HUES64 (cell line): ENCODE results near the gene INTS6. TPM values are rescaled to one million over a fixed set of nuclear protein-coding genes. Genes with fewer than 3 reads are reported as not detected.

ENCODE experiments used
- H3K27ac ChIP-seq: 2 replicates; pipeline ENCODE4 v1.7.0; 2013; ENCODE audit warnings: low read depth, low read length, inconsistent platforms
- H3K27me3 ChIP-seq: 2 replicates; pipeline ENCODE4 v1.6.1; 2013; ENCODE audit warnings: mild to moderate bottlenecking, low read length; ENCODE audit not compliant: insufficient read depth
- H3K36me3 ChIP-seq: 2 replicates; pipeline ENCODE4 v1.6.1; 2013; ENCODE audit warnings: mild to moderate bottlenecking, low read length; ENCODE audit not compliant: insufficient read depth
- H3K4me1 ChIP-seq: 2 replicates; pipeline ENCODE4 v1.6.1; 2013; ENCODE audit warnings: mild to moderate bottlenecking, low read length, moderate library complexity; ENCODE audit not compliant: insufficient read depth
- H3K4me3 ChIP-seq: 2 replicates; pipeline ENCODE4 v1.5.1; 2013; ENCODE audit warnings: mild to moderate bottlenecking, low read length, moderate library complexity
- H3K9ac ChIP-seq: 2 replicates; pipeline ENCODE4 v1.6.1; 2013; ENCODE audit warnings: mild to moderate bottlenecking, low read depth, low read length
- H3K9me3 ChIP-seq: 2 replicates; pipeline ENCODE4 v1.6.1; 2013; ENCODE audit warnings: low read depth, low read length; ENCODE audit not compliant: insufficient read depth
- WGBS: fragments of 150-250, 120-280 bp; methylation state at CpG from one replicate; pipeline ENCODE4 v1.1.7; 2013; ENCODE audit warnings: missing lambda C conversion rate; 5-methylcytosine and 5-hydroxymethylcytosine counted together
- polyA plus RNA-seq, 2 experiments: library from polyadenylated mRNA; stranded (reverse); fragments of 50-300 nt; gene quantifications; one replicate each; pipeline ENCODE4 v1.2.3, GENCODE V29; 2013

INTS6 gene, protein sequence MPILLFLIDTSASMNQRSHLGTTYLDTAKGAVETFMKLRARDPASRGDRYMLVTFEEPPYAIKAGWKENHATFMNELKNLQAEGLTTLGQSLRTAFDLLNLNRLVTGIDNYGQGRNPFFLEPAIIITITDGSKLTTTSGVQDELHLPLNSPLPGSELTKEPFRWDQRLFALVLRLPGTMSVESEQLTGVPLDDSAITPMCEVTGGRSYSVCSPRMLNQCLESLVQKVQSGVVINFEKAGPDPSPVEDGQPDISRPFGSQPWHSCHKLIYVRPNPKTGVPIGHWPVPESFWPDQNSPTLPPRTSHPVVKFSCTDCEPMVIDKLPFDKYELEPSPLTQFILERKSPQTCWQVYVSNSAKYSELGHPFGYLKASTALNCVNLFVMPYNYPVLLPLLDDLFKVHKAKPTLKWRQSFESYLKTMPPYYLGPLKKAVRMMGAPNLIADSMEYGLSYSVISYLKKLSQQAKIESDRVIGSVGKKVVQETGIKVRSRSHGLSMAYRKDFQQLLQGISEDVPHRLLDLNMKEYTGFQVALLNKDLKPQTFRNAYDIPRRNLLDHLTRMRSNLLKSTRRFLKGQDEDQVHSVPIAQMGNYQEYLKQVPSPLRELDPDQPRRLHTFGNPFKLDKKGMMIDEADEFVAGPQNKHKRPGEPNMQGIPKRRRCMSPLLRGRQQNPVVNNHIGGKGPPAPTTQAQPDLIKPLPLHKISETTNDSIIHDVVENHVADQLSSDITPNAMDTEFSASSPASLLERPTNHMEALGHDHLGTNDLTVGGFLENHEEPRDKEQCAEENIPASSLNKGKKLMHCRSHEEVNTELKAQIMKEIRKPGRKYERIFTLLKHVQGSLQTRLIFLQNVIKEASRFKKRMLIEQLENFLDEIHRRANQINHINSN
- polyA plus RNA-seq (2013, experiment 1 of 2) = 23.4 TPM
- polyA plus RNA-seq (2013, experiment 2 of 2) = 17.5 TPM

DNA sequence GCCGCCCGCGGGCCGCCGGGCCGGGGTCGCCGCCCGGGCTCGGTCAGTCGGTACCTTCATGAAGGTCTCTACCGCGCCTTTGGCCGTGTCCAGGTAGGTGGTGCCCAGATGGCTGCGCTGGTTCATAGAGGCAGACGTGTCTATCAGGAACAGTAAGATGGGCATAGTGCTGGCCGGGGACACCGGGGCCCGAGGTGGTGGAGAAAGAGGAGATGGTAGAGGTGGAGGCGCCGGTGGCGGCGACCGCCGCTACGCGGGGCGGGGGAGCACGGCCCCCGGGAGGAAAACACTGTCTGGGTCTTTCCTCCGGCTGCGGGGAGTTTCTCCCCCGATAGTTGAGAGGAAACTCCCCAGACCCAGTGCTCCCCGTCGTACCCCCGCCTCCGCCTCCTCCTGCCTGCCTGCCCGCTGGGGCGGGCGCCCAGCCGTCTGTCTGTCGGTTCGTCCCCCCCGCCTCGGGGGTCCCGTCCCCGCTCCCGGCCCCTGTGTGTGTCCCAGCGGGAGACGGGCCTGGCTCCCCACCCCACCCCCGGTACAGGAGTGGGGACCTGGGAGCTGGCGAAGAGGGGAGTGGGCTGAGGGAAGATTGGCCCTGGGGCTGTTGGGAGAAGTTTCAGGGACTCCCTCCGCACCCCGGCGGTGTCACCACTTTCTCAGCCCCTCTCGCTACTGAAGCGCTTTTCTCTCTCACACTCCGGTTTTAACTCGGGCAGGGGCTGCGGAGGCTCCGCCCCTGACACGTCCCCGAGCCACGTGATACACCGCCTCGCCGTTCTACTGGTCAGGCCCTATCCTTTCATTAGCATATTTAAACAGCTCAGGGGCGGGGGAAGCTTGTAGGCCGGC lies at the start of gene INTS6:
INTS6 (minus strand) TSS at position 676 of the 846 bp plus-strand sequence; CDS start at position 165, 511 bp downstream.
- WGBS = under 1% methylated on average over 68 of the region's 69 CpGs
- Histone ChIP-seq H3K9me3 (peaks cover 20% of the 10 kb centered on the region), H3K9ac (peak within 1 kb of the TSS; percentile 92), H3K36me3 (peaks cover 53% of the 10 kb centered on the region), H3K27me3 (no peaks in the 10 kb centered on the region), H3K4me1 (peaks cover 12% of the 10 kb centered on the region), H3K4me3 (peak within 1 kb of the TSS; percentile 94), H3K27ac (peak within 1 kb of the TSS; percentile 96)

DNA sequence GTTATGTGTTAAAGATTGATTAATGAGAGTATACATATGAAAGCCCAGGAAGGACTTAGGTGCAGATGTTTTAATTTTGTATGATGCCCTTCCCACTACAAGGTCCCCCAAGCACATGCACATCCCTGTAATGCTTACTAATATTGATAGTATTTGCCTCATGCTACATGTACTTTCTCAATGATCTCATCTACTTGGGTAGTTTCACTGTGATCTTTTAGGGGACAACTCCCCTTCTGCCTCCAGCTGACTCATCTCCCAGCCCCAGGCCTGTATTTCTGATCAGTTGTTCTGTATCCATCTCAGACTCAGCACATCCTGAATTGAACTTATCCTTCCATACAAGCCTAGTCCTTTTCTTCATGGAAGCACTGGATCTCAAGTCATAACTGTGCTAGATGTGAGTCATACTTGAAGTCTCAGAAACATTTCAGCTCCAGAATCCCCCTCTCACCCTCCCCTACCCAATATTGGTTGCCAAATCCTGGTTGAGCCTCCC lies 49.4 kb upstream of the INTS6 start:
- Histone ChIP-seq H3K36me3 (no peaks in the 10 kb centered on the region), H3K4me1 (no peaks in the 10 kb centered on the region), H3K9me3 (no peaks in the 10 kb centered on the region), H3K27me3 (no peaks in the 10 kb centered on the region), H3K9ac (no peak overlapping the region), H3K4me3 (no peak overlapping the region), H3K27ac (no peak overlapping the region)

DNA sequence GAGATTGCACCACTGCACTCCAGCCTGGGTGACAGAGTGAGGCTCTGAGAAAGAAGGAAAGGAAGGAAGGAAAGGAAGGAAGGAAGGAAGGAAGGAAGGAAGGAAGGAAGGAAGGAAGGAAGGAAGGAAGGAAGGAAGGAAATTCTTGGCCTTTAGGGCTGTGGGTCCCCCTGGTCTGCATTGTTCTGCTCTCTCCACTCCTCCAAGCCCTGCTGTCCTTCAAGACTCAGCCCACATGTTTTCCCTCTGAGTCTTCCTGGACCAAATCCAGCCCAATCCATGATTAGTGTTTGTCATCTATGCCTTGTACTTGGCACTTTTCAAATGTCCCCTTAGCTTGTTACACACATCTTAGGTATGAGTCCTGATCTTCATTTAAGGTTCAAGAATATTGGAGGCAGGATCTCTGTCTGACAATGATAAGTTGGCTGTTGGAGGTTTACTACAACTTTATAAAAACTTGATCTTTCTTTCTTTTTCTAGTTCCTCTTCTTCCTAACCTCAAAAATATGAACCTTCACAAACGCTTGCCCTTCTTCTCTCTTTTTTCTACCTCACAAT lies 48.8 kb upstream of the INTS6 start:
- H3K4me1 ChIP-seq = no peaks in the 10 kb centered on the region
- no peak overlapping the region for H3K4me3 ChIP-seq
- no peaks in the 10 kb centered on the region for H3K27me3 ChIP-seq
- no peaks in the 10 kb centered on the region for H3K36me3 ChIP-seq
- H3K9me3 ChIP-seq = no peaks in the 10 kb centered on the region
- H3K27ac ChIP-seq = no peak overlapping the region
- no CpG with 5 or more reads among the region's 1 CpG for WGBS
- H3K9ac ChIP-seq = no peak overlapping the region

DNA sequence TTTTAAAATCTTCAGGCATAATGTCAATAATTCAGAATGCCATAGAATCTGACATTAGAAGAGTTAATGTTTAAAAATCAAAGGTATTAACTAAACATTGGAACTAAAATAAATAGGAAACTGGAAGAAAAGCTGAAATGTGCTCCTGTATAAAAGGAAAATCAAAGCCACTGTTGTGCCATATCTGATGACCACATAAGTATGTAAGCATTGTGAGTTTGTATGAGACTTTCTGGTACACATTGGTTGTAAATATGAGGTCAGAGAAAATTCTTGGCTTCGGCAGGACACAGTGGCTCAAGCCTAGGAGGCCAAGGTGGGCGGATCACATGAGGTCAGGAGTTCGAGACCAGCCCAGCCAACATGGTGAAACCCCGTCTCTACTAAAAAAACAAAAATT lies 48.3 kb upstream of the INTS6 start:
- no peaks in the 10 kb centered on the region for H3K9me3 ChIP-seq
- no peaks in the 10 kb centered on the region for H3K4me1 ChIP-seq
- WGBS = 96% methylated on average over 4 of the region's 4 CpGs
- no peak overlapping the region for H3K27ac ChIP-seq
- H3K9ac ChIP-seq = no peak overlapping the region
- H3K27me3 ChIP-seq = no peaks in the 10 kb centered on the region
- no peak overlapping the region for H3K4me3 ChIP-seq
- no peaks in the 10 kb centered on the region for H3K36me3 ChIP-seq

DNA sequence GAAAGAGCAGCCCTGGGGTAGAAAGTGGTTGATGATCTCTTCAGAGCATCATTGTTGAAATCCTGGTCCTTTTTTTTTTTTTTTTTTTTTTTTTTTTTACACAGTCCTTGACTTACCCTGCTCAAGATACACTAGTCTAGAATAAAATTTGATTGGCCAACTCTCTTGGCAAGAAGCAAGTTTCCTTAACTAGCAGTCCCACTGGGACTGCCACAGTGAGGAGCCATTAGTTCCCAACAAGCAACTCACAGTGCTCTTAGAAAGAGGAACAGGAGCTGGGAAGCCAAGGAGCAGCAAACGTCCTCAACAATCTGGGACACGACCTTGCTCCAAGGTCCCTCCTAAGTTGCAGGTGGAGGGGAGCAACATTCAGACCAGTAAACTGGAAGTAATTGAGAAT lies 47.9 kb upstream of the INTS6 start:
- 57% methylated on average over 2 of the region's 2 CpGs for WGBS
- no peak overlapping the region for H3K27ac ChIP-seq

DNA sequence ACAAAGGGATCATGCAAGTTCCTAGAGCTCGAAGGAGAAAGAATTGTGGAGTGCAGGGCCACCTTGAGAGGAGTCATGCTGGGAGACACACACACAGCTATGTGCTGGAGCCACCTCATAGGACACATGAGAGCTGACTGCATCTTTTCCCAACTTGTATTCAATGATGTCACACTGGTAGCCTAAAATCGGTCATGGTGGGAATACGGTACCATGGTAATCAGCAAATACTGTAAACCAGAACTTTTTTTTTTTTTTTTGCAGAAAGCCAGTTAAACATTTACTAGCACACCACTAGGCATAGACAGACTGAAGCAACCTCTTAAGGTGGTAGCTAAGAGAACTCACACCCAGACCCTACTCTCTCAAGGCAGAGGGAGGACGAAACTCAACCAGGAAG lies 47.0 kb upstream of the INTS6 start:
- H3K36me3 ChIP-seq = no peaks in the 10 kb centered on the region
- H3K4me1 ChIP-seq = no peaks in the 10 kb centered on the region
- no peak overlapping the region for H3K4me3 ChIP-seq

More for the DNA sequence above, 47.9 kb upstream of the INTS6 start:
- Histone ChIP-seq H3K4me3 (no peak overlapping the region), H3K9ac (no peak overlapping the region), H3K27me3 (no peaks in the 10 kb centered on the region), H3K9me3 (no peaks in the 10 kb centered on the region), H3K36me3 (no peaks in the 10 kb centered on the region), H3K4me1 (no peaks in the 10 kb centered on the region)

DNA sequence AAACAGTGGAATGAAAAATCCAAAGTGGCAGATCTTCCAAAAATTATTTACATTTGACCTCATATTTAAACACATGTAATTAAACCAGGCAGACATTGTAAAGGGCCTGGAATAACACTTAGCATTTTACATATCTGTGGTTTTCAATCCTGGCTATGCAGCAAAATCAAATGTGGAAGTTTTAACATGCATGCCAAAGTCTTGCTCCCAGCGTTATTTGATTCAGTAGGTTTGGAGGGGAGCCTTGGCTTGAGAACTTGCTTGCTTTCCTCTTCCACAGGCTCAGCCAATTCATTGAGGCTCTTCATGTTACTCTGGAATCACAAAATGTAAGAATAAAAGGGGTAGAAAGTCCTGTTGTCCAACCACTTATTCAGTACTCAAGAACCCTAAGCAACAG lies 42.5 kb upstream of the INTS6 start:
- H3K9ac ChIP-seq = no peak overlapping the region
- no peaks in the 10 kb centered on the region for H3K4me1 ChIP-seq
- H3K4me3 ChIP-seq = no peak overlapping the region
- H3K9me3 ChIP-seq = no peaks in the 10 kb centered on the region
- 91% methylated on average over 1 of the region's 1 CpG for whole genome bisulfite sequencing
- H3K36me3 ChIP-seq = no peaks in the 10 kb centered on the region
- no peak overlapping the region for H3K27ac ChIP-seq
- no peaks in the 10 kb centered on the region for H3K27me3 ChIP-seq

More for the DNA sequence above, 47.0 kb upstream of the INTS6 start:
- WGBS = 98% methylated on average over 4 of the region's 4 CpGs
- Histone ChIP-seq H3K27ac (no peak overlapping the region), H3K9ac (no peak overlapping the region), H3K9me3 (no peaks in the 10 kb centered on the region), H3K27me3 (no peaks in the 10 kb centered on the region)

DNA sequence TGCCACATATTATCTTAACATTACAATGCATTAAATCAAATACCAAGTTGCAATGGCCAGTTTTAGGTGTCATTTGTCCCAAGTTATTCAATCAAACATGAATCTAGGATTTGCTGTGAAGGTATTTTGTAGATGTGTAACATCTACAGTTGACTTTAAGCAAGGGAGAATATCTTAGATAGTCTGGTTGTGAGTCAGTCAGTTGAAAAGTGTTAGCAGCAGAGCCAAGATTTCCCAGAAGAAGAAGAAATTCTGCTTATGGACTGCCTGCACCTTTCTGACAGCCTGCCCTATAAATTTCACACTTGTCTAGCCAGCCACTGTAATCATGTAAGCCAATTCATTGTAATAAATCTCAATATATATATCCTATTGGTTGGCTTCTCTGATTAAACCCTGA lies 41.3 kb upstream of the INTS6 start:
- Histone ChIP-seq H3K9me3 (no peaks in the 10 kb centered on the region), H3K4me3 (no peak overlapping the region), H3K36me3 (no peaks in the 10 kb centered on the region), H3K4me1 (no peaks in the 10 kb centered on the region), H3K27ac (no peak overlapping the region), H3K9ac (no peak overlapping the region), H3K27me3 (no peaks in the 10 kb centered on the region)

DNA sequence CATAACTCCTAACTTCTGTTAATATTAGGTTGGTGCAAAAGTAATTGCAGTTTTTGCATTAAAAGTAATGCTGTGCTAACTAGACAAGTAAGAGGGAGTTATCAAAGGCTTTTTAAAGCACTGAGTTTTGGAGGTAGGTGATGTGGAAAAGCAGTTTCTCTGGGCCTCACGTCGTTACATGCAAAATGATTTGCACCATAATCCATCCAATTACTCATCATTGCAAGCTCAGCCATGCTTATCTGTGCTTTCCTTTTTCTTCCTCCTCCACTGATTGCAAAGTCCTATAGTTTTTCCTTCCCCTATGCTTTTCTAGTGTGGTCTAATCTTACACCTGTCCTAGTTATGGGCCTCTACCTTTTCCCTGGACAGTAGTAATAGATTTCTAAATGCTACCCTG lies 35.4 kb upstream of the INTS6 start:
- Histone ChIP-seq H3K9ac (no peak overlapping the region), H3K27ac (no peak overlapping the region), H3K36me3 (no peaks in the 10 kb centered on the region), H3K4me3 (no peak overlapping the region), H3K4me1 (no peaks in the 10 kb centered on the region), H3K27me3 (no peaks in the 10 kb centered on the region), H3K9me3 (no peaks in the 10 kb centered on the region)
- WGBS = 95% methylated on average over 2 of the region's 2 CpGs

DNA sequence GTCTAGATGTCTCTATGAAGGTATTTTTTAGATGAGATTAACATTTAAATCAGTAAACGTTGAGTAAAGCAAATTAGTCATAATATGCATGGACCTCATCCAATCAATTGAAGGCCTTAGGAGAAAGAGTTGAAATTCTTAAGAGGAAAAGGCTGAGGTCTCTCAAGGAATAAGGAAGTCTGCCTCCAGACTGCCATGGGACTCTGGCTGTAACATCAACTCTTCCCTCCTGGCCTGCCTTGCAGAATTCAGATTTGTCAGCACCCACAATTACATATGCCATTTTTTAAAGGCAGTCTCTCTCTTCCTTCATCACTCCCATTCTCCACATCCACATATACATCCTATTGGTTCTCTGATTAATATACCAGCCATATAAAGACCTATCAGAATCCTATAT lies 28.8 kb upstream of the INTS6 start:
- Histone ChIP-seq H3K9ac (no peak overlapping the region), H3K9me3 (no peaks in the 10 kb centered on the region), H3K27ac (no peak overlapping the region), H3K4me3 (no peak overlapping the region), H3K27me3 (no peaks in the 10 kb centered on the region), H3K36me3 (no peaks in the 10 kb centered on the region), H3K4me1 (no peaks in the 10 kb centered on the region)
- 90% methylated on average over 1 of the region's 1 CpG for WGBS
